ENCODE data around the gene ELMO2. TPM values are rescaled to one million over a fixed set of nuclear protein-coding genes. Genes with fewer than 3 reads are reported as not detected.

ELMO2 gene
- total RNA-seq, 1 donor from 2014 or later: 57.0 TPM

DNA sequence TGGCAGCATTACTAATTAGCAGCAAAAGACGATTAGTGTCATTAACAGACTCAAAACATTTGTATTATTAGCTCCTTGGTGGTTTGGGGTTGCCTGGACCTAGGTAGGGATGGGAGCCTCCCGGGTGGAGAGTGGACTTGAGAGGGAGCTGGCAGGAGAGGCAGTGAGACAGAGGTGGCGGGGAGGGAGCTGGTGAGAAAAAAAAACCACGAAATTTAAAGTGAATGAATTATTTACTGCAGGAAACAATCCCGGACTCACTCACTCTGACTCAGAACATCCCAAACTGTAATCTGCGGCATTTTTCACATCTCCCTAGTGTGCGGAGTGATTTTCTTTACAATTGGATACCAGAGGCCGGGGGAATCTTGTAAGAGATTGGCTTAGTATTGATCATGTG is 83.8 kb downstream of the ELMO2 start:
- H3K27me3 ChIP-seq: peaks cover 36% of the 10 kb centered on the region
- intact Hi-C loops (cut with DNase I): no loop called here
- H3K4me1 ChIP-seq: no peaks in the 10 kb centered on the region
- no peaks in the 10 kb centered on the region for H3K9me3 ChIP-seq
- no peak for DNase-seq
- TF ChIP-seq, protein P1, sequence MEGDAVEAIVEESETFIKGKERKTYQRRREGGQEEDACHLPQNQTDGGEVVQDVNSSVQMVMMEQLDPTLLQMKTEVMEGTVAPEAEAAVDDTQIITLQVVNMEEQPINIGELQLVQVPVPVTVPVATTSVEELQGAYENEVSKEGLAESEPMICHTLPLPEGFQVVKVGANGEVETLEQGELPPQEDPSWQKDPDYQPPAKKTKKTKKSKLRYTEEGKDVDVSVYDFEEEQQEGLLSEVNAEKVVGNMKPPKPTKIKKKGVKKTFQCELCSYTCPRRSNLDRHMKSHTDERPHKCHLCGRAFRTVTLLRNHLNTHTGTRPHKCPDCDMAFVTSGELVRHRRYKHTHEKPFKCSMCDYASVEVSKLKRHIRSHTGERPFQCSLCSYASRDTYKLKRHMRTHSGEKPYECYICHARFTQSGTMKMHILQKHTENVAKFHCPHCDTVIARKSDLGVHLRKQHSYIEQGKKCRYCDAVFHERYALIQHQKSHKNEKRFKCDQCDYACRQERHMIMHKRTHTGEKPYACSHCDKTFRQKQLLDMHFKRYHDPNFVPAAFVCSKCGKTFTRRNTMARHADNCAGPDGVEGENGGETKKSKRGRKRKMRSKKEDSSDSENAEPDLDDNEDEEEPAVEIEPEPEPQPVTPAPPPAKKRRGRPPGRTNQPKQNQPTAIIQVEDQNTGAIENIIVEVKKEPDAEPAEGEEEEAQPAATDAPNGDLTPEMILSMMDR (IDR thresholded peaks at IDR 0.05): no peak
- ATAC-seq: no peak
- no peak overlapping the region for H3K4me3 ChIP-seq
- H3K27ac ChIP-seq: no peak overlapping the region
- no peaks in the 10 kb centered on the region for H3K36me3 ChIP-seq

DNA sequence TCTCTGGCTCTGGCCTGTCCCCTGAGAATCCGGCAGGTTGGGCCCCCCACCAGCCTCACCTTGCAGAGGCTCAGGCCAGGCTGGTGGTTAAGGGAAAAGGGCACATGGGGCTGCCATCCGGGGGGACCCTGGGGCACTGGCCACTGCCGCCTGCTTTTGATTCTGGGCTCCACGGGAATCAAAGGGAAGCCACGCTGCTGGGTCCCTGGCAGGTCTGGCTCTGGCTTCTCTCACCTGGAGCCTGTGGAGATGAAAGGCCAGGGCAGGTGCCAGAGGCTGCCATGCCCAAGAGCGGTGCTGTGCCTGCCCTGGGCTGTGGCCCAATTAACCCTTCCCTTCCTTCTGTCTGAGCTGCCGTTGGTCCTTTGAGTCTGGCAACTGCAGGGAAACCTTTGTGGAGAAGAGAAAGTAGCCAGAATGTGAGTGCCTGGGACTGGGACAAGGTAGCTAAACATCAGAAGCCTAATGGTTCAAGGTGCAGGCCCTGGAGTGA is 88.7 kb downstream of the ELMO2 start:
- Histone ChIP-seq H3K9me3 (no peaks in the 10 kb centered on the region), H3K27me3 (peaks cover 75% of the 10 kb centered on the region), H3K36me3 (no peaks in the 10 kb centered on the region), H3K4me1 (peaks cover 1% of the 10 kb centered on the region), H3K4me3 (no peak overlapping the region), H3K27ac (no peak overlapping the region)
- DNase-seq (no peak), ATAC-seq (no peak)
- intact Hi-C loops (cut with DNase I): no loop called here
- TF ChIP-seq, protein P1 (IDR thresholded peaks at IDR 0.05): no peak

GRCh38 chr20:46316984-46317684 is 89.3 kb downstream of the ELMO2 start:
- Histone ChIP-seq H3K36me3 (no peaks in the 10 kb centered on the region), H3K4me3 (no peak overlapping the region), H3K4me1 (peaks cover 5% of the 10 kb centered on the region), H3K9me3 (no peaks in the 10 kb centered on the region), H3K27ac (no peak overlapping the region), H3K27me3 (peaks cover 81% of the 10 kb centered on the region)
- no peak for ATAC-seq
- intact Hi-C loops (cut with DNase I): no loop called here
- TF ChIP-seq, protein P1 (IDR thresholded peaks at IDR 0.05): no peak
- DNase-seq: no peak

Other genes with a start within 250 kb of the ELMO2 start
- gene CDH22, start 98.1 kb downstream of the ELMO2 start, total RNA-seq: 0.46 TPM
- 3.0 TPM for gene ZNF334, start 106.9 kb upstream of the ELMO2 start, total RNA-seq
- gene OCSTAMP, start 144.0 kb upstream of the ELMO2 start, total RNA-seq: 0.43 TPM
- gene SLC13A3, start 244.8 kb upstream of the ELMO2 start, total RNA-seq: 1.6 TPM